Spleen (tissue), 11 donors: ENCODE data around the gene COL4A2. TPM values are rescaled to one million over a fixed set of nuclear protein-coding genes. Genes with fewer than 3 reads are reported as not detected.

Source experiments
- DNase-seq: peaks from one replicate; pipeline ENCODE4 v3.0.0-alpha.2; 2020
- H3K27ac ChIP-seq, 8 donors: fragments of 200-600 bp; sonication (generic) in 7 of 8; 1 replicate in 4 of 8; 2 replicates in 4 of 8; pipeline versions ENCODE4 v1.5.0 to v1.8.0; 2016 to 2021; ENCODE audit warnings: inconsistent platforms in 4 of 8, mild to moderate bottlenecking in 4 of 8, moderate library complexity in 1 of 8
- H3K27me3 ChIP-seq, 7 donors: fragments of 200-600 bp; sonication (generic) in 6 of 7; replicated peaks in 1 of 7; 1 replicate in 4 of 7; 2 replicates in 3 of 7; pipeline versions ENCODE4 v1.5.0 to v1.8.0; 2016 to 2021; ENCODE audit warnings: inconsistent platforms in 3 of 7, mild to moderate bottlenecking in 1 of 7
- H3K36me3 ChIP-seq, 6 donors: fragments of 200-600 bp; sonication (generic) in 5 of 6; 1 replicate in 4 of 6; 2 replicates in 2 of 6; pipeline versions ENCODE4 v1.5.0 to v1.8.0; 2016 to 2021; ENCODE audit warnings: inconsistent platforms in 2 of 6
- H3K4me1 ChIP-seq, 6 donors: fragments of 200-600 bp; sonication (generic) in 5 of 6; 1 replicate in 3 of 6; 2 replicates in 3 of 6; pipeline versions ENCODE4 v1.5.0 to v1.8.0; 2016 to 2021; ENCODE audit warnings: inconsistent platforms in 3 of 6
- H3K4me3 ChIP-seq, 8 donors: fragments of 200-600 bp; sonication (generic) in 7 of 8; 1 replicate in 4 of 8; 2 replicates in 4 of 8; pipeline versions ENCODE4 v1.5.0 to v1.8.0; 2016 to 2021; ENCODE audit warnings: inconsistent platforms in 4 of 8, mild to moderate bottlenecking in 4 of 8, moderate library complexity in 2 of 8
- H3K9me3 ChIP-seq, 8 donors: fragments of 200-600 bp; sonication (generic) in 7 of 8; 1 replicate in 4 of 8; 2 replicates in 4 of 8; pipeline versions ENCODE4 v1.5.0 to v1.8.0; 2016 to 2021; ENCODE audit warnings: inconsistent platforms in 4 of 8
- CTCF ChIP-seq, 11 experiments: fragments of 200-600 bp in 7 of 11; fragments of 450-650 bp in 4 of 11; sonication (generic) in 4 of 11; IDR thresholded peaks in 8 of 11; conservative IDR thresholded peaks in 3 of 11; 1 replicate in 7 of 11; 2 replicates in 4 of 11; pipeline versions ENCODE4 v1.4.0 to v1.8.0; 2016 to 2021; ENCODE audit warnings: antibody characterized with exemption in 11 of 11, inconsistent platforms in 4 of 11, mild to moderate bottlenecking in 1 of 11
- POLR2A ChIP-seq, 3 donors: fragments of 450-650 bp; IDR thresholded peaks; one replicate each; pipeline ENCODE4 v1.5.1; 2017; ENCODE audit warnings: antibody characterized with exemption in 3 of 3, mild to moderate bottlenecking in 1 of 3
- POLR2AphosphoS5 ChIP-seq, 3 donors: sonication (generic); formaldehyde crosslinking; IDR thresholded peaks; one replicate each; pipeline ENCODE4 v1.5.1; 2017; ENCODE audit warnings: antibody characterized with exemption in 3 of 3
- WGBS, 5 donors: extraction: QIAGEN DNeasy Blood & Tissue Kit in 3 of 5; methylation state at CpG; one replicate each; pipeline versions ENCODE4 v1.1.5 to v1.1.7; 2013 to 2018; 5-methylcytosine and 5-hydroxymethylcytosine counted together
- intact Hi-C: fragments of 100-400 bp; cut with DNase I; formaldehyde crosslinking; loops from one replicate; pipeline ENCODE4 v1.15.0; 2023; ENCODE audit warnings: low total_unique reads
- polyA plus RNA-seq, 3 donors: library from polyadenylated mRNA; stranded (reverse); fragments of 200-250 nt; gene quantifications; one replicate each; pipeline ENCODE4 v1.2.1, GENCODE V29; 2013
- total RNA-seq, 7 donors: library from RNA; depleted of rRNA in 3 of 7; stranded (reverse); fragments of >200 nt in 3 of 7; fragmentation: NEBNext Ultra II Directional in 4 of 7; extraction: Animal tissue kit (Norgen Biotek cat#: 25700) in 4 of 7; gene quantifications; one replicate each; pipeline versions ENCODE4 v1.1.0 to v1.2.1, GENCODE V29; 2016 to 2021
- donor health status: healthy with polysubstance abuse.
- donor health status: DM: no; HTN: no; CAD: no; lungs with moderate emphysema.
- donor health status: DM: no; HTN: no; CAD: no.
- donor health status: Bipolar disorder and iron deficiency.
- donor health status: healthy.
- donor health status: DM: no; HTN: no; CAD: no.
- donor health status: DM: yes; HTN: yes; CAD: no.

The COL4A2 gene
- total and polyA plus RNA-seq, 10 donors, result 52.6 to 712 (median 337) TPM

GRCh38 chr13:110328573-110328972 lies 21.5 kb downstream of the COL4A2 start:
- Histone ChIP-seq H3K36me3 (peaks cover 0 to 4% (median 0%) of the 10 kb centered on the region in 6 donors), H3K4me1 (peaks cover 0 to 41% (median 18%) of the 10 kb centered on the region in 6 donors), H3K9me3 (no peaks in the 10 kb centered on the region), H3K4me3 (no peak overlapping the region), H3K27ac (peak overlapping the region in 3 of 8 donors; percentile 14 to 61 (median 31)), H3K27me3 (peaks cover 0 to 17% (median 0%) of the 10 kb centered on the region in 7 donors)
- TF ChIP-seq POLR2AphosphoS5 (IDR thresholded peaks at IDR 0.05) (no peak), POLR2A (IDR thresholded peaks at IDR 0.05) (no peak), CTCF (IDR thresholded peaks at IDR 0.05 in 8 of 11, conservative IDR thresholded peaks at IDR 0.05 in 3 of 11) (no peak)
- intact Hi-C loops, result no loop called here
- no peak for DNase-seq
- 81 to 95% (median 88%) methylated on average over 9 to 10 of the region's 10 CpGs for WGBS, 5 donors

GRCh38 chr13:110329258-110329657 lies 22.2 kb downstream of the COL4A2 start:
- intact Hi-C loops, result no loop called here
- H3K4me1 ChIP-seq, result peaks cover 0 to 34% (median 18%) of the 10 kb centered on the region in 6 donors
- no peaks in the 10 kb centered on the region for H3K9me3 ChIP-seq
- peaks cover 0 to 4% (median 0%) of the 10 kb centered on the region in 6 donors for H3K36me3 ChIP-seq
- H3K27me3 ChIP-seq, result peaks cover 0 to 17% (median 0%) of the 10 kb centered on the region in 7 donors
- WGBS, 5 donors, result 67 to 76% (median 73%) methylated on average over 6 of the region's 6 CpGs
- H3K27ac ChIP-seq, result peak overlapping the region in 3 of 8 donors; percentile 56 to 62 (median 61)
- no peak overlapping the region for H3K4me3 ChIP-seq
- DNase-seq, result no peak
- no peak for TF ChIP-seq POLR2AphosphoS5 (IDR thresholded peaks at IDR 0.05)
- TF ChIP-seq POLR2A (IDR thresholded peaks at IDR 0.05), result no peak
- TF ChIP-seq CTCF (IDR thresholded peaks at IDR 0.05 in 8 of 11, conservative IDR thresholded peaks at IDR 0.05 in 3 of 11), result no peak

GRCh38 chr13:110329798-110330461 lies 22.8 kb downstream of the COL4A2 start:
- intact Hi-C loops, result no loop called here
- TF ChIP-seq POLR2A (IDR thresholded peaks at IDR 0.05) (no peak), CTCF (IDR thresholded peaks at IDR 0.05 in 8 of 11, conservative IDR thresholded peaks at IDR 0.05 in 3 of 11) (no peak), POLR2AphosphoS5 (IDR thresholded peaks at IDR 0.05) (no peak)
- H3K36me3 ChIP-seq, result peaks cover 0 to 4% (median 0%) of the 10 kb centered on the region in 6 donors
- DNase-seq, result no peak
- peaks cover 0 to 11% (median 0%) of the 10 kb centered on the region in 7 donors for H3K27me3 ChIP-seq
- peaks cover 0 to 1% (median 0%) of the 10 kb centered on the region in 8 donors for H3K9me3 ChIP-seq
- peak overlapping the region in 6 of 8 donors; percentile 13 to 62 (median 58) for H3K27ac ChIP-seq
- WGBS, 5 donors, result 76 to 88% (median 80%) methylated on average over 21 of the region's 21 CpGs
- H3K4me3 ChIP-seq, result no peak overlapping the region
- H3K4me1 ChIP-seq, result peaks cover 0 to 27% (median 14%) of the 10 kb centered on the region in 6 donors

- Histone ChIP-seq H3K27me3 (peaks cover 0 to 9% (median 0%) of the 10 kb centered on the region in 7 donors), H3K36me3 (peaks cover 0 to 4% (median 0%) of the 10 kb centered on the region in 6 donors), H3K9me3 (peaks cover 0 to 5% (median 0%) of the 10 kb centered on the region in 8 donors), H3K27ac (peak overlapping the region in 6 of 8 donors; percentile 13 to 62 (median 58)), H3K4me3 (no peak overlapping the region), H3K4me1 (peaks cover 0 to 21% (median 8%) of the 10 kb centered on the region in 6 donors)
- intact Hi-C loops, result no loop called here
- TF ChIP-seq POLR2A (IDR thresholded peaks at IDR 0.05) (no peak), POLR2AphosphoS5 (IDR thresholded peaks at IDR 0.05) (peak in 1 of 3 donors; percentile 30)
- DNase-seq, result no peak
- WGBS, 5 donors, result 82 to 93% (median 88%) methylated on average over 11 of the region's 11 CpGs
Observed at GRCh38 chr13:110330491-110331011, 23.5 kb downstream of the COL4A2 start.
